GM19395 (cell line): ENCODE results near the gene SYNJ2.

ENCODE experiments used
- ATAC-seq: cut with Tn5 transposase; IDR thresholded peaks from one replicate; pipeline ENCODE4 v1.9.1; 2021; ENCODE audit warnings: mild to moderate bottlenecking, moderate library complexity; ENCODE audit not compliant: unreplicated experiment

The SYNJ2 gene

DNA sequence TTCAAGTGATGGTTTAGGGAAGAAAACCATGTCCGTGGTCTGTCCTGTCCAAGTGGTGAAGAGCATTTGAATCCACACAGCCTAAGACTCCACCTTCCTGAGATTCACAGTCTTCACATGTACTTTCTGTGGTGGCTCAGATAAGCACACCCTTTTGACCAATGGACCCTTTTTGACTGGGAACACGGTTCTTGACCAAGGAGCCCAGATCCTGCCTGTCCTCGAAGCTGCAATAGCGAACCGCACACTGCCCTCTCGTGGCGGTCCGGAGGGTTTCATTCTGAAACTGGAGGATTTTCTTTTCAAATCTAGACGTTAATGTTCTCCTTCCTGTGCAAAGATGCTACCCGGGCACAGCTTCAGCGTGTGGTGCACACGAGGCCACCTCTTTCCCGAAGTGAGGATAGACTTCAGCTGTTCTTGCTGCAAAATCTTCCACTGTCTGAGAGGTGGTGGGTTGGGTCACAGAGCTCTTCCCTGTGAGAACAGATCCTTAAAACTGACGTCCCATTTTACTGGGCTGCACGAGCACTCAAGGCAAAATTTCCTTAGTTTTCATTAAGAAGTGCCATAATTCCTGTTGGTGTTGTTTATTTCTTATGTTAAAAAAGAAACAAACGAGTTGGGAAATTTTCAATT lies 90.5 kb downstream of the SYNJ2 start:
- no peak for ATAC-seq

DNA sequence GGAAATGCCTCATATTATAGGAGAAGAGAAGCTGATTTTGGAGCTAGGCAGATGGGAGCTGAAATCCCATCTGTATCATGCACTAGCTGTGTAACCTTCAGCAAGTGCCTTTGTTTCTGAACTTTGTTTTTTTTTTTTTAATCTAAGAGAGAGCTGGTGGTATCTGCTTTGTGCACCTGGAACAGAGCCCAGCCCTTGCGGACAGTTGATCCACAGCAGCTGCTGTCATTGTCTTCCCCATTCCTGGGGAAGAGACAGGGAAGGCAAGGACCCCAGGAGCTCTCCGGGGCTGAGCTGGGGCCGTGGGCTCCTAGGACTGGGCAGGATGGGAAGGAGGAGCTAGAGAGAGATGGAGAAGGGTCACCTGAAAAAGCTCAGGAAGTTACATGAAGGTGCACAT lies 92.1 kb downstream of the SYNJ2 start:
- no peak for ATAC-seq

DNA sequence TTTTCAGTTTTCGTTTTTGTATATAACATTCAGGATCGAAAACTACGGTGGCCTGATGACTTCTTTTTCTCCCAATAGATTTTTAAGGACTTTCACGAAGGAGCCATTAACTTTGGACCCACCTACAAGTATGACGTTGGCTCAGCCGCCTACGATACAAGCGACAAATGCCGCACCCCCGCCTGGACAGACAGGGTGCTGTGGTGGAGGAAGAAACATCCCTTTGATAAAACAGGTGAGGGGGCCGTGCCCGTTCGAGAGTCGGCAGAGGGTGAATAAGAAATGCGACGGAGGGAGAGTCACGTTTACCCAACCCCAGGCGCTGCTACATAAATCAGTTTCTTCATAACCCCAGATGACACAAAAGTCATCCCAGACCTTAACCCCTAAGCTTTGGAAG lies 94.9 kb downstream of the SYNJ2 start:
- no peak for ATAC-seq

DNA sequence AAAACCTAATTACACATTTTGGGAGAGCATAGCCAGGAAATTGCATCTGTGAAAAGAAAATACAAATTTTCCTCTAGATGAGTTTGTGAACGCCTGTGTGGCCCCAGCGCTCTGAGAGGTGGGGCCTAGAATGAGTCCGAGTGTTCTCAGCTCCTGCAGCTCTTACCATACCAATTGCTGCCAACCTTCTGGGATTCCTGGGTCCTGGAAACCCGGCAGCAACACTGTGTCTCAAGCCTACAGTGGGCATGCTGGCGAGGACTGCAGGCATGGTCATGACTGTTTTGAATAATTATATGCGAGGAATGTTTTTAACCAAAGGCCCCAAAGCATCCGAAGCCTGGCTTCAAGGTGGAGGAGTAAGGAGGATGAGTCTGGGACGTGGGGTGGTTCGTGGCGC lies 96.0 kb downstream of the SYNJ2 start:
- ATAC-seq, result no peak

DNA sequence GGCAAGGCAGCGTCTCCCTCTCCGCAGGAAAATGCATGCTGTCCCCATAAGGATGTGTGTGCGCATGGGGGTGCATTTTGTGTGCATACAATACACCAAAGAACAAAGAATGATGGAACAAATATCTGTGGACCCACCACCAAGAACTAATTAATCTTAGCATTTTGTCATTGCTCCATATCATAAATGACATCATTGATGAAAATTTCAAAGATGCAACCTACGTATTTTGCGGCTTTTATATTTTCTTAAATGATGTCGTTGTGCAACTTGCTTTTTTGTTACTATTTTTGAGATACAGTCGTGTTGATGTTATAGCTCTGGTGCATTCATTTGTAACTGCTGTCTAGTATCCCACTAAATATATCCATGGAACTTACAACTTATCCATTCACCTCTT lies 96.7 kb downstream of the SYNJ2 start:
- no peak for ATAC-seq

DNA sequence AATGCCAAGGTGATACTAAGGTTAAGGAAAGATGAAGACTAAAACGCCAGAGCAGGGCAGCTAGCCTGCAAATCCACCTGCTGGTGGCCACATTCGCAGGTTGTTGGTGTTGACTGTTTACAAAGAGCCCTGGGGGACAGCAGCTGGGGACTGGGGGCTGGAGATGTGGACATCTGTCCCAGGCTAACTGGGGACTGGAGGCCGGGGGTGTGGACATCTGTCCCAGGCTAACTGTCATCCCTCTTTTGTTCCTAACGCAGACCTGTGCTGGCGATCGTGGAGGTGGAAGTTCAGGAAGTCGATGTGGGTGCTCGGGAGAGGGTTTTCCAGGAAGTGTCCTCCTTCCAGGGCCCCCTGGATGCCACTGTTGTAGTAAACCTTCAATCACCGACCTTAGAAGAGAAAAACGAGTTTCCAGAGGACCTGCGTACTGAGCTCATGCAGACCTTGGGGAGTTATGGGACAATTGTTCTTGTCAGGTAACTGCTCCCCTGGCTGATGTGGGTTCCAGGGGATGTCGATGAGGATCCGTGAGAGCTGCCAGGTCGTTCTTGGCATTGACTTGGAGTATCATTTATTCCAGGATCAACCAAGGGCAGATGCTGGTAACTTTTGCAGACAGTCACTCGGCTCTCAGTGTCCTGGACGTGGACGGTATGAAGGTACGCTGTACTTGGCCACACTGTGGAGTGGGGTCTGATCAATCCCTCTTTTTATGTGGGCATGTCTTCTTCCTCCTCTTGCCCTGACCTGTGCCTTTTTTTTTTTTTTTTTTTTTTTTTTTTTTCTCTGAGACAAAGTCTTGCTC lies 99.4 kb downstream of the SYNJ2 start:
- ATAC-seq, result no peak

DNA sequence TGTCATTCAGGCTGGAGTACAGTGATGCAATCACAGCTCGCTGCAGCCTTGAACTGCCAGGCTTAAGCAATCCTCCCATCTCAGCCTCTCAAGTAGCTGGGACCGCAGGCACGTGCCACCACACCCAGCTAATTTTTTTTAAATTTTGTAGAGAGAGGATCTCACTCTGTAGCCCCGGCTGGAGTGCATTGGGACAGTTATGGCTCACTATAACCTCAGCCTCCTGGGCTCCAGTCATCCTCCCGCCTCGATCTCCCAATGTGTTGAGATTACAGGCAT lies 99.9 kb downstream of the SYNJ2 start:
- ATAC-seq, result no peak

DNA sequence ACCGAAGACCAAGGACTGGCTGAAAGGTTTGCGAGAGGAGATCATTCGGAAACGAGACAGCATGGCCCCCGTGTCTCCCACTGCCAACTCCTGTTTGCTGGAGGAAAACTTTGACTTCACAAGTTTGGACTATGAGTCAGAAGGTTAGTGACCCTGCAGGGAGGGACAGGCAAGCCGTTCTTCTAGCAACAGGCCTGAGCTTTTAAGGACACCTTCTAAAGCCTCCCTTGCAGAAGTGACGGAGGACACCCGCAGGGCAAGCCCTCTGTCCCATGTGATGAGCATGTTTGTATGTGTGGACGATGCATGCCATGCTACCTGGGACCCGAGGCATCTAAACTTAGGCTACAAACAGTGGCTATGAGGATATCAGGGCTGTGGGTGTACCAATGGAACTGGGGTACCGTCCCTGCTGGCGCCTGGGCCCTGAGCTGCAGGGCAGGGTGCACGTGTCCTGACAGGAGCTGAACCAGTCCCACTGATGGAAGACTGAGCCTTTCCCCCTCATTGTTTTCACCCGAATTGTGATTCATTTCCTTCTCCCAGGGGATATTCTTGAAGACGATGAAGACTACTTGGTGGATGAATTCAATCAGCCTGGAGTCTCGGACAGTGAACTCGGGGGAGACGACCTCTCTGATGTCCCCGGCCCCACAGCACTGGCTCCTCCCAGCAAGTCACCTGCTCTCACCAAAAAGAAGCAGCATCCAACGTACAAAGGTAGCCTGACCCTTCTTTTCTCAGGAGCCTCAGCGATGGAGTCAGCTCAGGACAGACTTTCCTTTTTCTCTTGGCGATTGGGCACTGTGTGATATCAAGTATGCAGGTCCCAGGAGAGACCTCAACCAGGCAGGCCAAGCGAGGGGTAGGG lies 102.0 kb downstream of the SYNJ2 start:
- ATAC-seq, result no peak

DNA sequence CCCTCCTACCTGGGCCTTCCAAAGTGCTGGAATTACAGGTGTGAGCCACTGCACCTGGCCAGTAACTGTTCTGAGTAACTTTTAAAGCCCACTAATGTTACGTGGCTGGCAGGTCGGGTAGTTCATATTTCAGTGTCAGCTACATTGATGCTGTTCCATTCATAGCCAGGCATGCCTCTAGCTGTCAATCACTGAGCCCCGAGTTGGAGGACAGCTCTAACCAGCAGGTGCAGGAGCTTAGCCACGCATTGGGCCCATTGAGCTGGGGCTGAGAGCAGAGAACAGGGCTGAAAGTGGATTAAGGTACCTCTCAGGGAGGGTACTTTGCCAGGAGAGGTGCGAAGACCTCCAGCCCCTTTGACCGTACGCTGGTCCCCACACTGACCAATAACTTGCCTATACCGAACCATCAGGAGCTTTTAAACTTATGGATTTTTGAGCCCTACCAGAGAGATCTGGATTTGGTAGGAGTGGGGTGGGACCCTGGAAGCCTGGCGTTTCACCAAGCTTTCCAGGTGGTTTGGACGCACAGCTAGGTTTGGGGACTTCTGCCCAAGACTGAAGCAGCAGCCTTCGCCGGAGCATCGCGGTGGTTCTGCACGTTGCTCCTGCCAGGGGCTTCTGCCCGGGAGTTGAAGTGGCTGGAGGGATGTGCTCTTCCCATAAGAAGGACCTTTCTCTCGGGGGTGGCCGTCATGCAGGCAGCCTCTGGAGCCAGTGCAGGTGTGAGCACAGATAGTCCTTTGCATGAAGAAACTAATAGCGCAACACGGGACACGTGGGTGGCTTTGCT lies 103.8 kb downstream of the SYNJ2 start:
- no peak for ATAC-seq

DNA sequence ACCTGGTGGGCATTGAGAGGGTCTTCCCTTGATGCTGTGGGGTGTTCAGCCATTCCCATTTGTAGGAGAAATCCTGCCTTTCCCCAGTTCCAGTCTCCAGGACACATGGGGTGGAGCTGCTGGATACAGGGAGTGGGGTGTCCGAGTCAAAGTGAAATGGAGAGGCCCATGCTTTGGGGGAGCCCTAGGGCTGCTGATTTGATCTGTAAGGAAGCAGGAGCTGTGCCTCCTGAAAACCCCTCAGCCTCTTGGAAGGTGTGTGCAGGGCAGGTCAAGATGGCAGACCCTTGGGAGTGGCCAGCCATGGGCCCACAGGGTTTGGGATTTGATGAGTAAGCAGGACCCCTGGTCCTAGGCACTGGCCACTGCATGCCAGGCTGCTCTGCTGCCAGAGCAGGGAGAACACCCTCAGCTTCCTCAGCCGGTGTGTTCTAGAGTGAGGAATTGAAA lies 104.4 kb downstream of the SYNJ2 start:
- ATAC-seq, result no peak

DNA sequence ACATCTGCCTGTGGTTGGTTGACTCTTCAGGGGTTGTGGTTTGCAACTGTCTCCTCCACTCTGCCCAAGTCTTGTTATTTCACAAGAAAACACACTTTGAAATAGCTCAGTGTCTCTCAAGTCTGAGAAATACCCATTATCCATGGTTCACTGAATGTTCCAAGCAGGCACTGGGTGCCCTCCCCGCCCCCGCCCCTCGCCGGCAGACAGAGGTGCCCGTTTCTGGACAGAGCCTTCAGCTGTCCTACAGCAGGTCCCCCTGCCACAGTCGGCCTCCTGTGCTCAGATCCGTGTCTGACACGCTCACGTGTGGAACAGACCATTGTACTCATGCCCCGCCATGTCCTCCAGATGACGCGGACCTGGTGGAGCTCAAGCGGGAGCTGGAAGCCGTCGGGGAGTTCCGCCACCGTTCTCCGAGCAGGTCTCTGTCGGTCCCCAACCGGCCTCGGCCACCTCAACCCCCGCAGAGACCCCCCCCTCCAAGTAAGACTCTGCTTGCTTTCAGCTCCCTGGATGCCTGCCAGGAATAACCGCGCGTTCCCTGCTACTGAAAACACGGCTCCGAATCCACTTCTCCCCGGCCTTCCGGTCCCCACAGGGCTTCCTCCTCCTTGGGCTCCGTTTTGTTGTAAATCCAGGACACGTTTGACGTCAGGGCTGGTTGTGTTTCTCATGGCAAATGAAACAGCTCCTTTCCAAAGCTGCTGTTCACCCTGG lies 105.0 kb downstream of the SYNJ2 start:
- peak; percentile 72 for ATAC-seq

DNA sequence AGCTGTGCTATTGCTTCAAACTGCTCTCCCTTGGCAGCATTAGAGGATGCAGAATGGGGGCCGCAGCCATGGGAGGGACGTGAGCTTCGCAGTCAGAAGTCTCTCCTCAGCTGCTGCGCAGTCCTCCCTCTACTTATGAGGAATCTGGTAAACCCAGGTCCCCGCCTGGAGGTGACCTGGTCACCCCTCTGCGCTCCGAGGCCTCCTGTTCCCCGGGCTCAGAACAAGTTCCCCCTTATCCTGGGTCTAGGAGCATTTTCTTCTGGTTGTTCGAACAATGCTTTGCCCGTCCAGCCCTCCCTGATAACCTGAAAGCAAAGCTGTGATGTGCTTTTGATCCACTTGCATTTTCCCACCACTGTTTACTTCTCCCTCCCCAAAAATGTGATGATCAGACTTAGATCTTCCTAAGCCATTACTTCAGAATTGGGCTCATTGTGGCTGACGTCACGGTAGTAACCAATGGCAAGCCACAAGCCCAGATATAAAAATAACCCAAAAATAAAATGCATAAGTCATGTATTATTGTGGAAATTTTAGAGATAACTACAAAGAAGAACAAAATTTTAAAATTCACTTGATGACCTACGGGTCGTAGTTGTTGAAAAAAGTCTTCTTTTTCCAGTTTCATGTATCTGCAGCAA lies 105.7 kb downstream of the SYNJ2 start:
- ATAC-seq, result no peak

DNA sequence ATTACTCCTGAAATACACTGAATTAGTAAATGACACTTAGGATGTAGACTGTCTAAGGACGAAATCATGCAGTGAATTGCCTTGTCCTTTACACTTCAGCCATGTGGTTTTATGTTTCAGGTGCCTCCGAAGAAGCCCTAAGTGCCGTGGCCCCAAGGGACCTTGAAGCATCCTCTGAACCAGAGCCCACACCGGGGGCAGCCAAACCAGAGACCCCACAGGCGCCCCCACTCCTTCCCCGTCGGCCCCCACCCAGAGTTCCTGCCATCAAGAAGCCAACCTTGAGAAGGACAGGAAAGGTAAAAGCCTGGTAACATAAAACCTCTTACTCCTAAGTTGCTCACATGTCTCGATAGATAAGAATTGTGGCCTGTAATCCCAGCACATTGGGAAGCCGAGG lies 111.1 kb downstream of the SYNJ2 start:
- no peak for ATAC-seq

DNA sequence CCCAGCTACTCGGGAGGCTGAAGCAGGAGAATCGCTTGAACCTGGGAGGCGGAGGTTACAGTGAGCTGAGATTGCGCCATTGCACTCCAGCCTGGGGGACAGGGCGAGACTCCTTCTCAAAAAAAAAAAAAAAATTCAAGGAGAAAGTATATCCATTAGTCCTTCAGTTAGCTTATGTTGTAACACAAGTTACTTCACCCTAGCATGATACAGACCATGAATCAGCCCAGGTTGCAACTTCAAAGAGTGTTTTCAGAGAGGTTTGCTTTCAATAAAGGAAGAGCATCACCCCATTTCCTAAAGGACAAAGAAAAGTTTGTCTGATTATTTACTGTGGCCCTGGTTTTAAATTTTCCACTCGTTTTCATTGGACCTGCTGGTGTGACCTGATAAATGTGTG lies 113.4 kb downstream of the SYNJ2 start:
- ATAC-seq, result no peak

DNA sequence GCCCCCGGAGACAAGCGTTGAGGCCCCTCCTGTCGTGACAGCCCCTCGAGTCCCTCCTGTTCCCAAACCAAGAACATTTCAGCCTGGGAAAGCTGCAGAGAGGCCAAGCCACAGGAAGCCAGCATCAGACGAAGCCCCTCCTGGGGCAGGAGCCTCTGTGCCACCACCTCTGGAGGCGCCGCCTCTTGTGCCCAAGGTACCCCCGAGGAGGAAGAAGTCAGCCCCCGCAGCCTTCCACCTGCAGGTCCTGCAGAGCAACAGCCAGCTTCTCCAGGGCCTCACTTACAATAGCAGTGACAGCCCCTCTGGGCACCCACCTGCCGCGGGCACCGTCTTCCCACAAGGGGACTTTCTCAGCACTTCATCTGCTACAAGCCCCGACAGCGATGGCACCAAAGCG lies 114.0 kb downstream of the SYNJ2 start:
- ATAC-seq, result no peak

DNA sequence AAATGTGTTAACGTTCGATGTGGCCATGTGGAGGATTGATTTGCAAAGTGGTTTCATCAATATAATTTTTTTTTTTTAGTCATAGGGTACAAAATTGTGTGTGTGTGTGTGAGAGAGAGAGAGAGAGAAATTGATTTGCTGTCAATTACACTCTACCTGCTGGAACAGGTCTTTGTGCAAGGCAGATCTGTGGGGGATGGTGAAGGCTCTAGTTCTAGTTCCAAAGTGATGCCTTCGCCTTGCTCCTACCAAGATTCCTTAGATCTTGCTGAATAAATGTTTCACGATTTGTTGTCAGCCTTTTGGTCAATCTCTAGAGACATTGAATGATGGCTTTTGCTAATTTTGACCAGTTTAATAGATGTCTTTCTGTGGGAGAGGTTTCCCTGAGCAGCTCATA lies 121.6 kb downstream of the SYNJ2 start:
- no peak for ATAC-seq

DNA sequence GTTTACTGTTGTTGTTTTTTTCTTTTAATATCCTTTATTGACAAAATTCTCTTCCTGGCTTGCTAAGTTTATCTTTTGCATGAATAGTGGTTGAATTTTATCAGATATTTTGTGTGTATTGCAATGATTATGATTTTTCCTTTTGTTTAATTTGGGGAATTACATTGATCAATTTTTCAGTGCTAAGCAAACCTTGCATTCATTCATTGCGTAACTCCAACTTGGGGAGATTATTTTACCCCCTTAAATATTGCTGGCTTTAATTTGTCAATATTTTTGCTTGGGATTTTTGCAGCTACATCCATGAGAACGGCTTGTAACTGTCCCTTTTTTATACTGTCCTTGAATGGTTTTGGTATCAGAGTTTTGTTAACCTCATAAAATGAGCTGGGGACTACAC lies 123.0 kb downstream of the SYNJ2 start:
- no peak for ATAC-seq

DNA sequence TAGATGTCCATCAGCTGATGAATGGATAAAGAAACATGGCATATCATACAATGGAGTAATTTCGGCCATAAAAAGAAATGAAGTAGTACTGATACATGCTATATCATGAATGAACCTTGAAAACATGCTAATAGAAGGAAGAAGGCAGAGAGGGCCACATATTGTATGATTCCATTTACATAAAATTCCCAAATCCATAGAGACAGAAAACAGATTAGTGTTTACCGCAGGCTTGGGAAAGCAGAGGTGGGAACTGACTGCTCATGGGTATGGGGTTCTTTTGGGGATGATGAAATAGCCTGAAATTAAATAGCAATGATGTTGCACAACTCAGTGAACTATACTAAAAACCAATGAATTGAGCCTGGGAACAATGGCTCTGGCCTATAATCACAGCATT lies 128.1 kb downstream of the SYNJ2 start:
- no peak for ATAC-seq

DNA sequence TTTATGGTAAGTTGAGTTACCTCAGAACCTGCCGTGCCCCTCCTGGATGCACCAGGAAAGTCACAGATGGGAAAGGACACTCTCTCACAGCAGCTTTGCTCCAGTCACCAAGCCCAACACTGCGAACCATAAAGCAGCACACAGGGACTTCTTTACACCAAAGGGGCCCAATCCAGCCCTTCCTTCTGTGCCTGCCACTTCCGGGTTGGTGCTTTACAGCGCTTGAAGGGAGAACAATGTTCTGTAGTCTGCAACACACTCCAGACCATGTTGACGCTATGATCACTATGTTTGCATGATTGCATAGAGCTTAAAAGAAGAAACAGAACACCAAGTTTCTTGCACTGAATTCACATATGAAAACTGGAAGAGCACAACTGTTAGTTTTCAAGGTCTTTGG lies 129.3 kb downstream of the SYNJ2 start:
- no peak for ATAC-seq

DNA sequence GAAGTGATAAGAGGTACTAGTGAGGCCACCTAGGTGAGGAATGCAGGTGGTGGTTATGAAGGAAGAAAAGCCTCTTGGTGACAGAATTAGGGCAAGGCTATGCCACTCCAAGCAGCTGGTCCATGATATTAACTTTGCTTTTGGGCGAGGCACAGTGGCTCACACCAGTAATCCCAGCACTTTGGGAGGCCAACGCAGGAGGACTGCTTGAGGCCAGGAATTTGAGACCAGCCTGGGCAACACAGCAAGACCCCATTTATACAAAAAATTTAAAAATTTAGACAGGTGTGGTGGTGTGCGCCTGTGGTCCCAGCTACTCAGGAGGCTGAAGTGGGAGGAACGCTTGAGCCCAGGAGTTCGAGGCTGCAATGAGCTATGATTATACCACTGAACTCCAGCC lies 130.3 kb downstream of the SYNJ2 start:
- no peak for ATAC-seq
